Ascending aorta (tissue), 2 donors: ENCODE results near the gene CABP2. TPM values are rescaled to one million over a fixed set of nuclear protein-coding genes. Genes with fewer than 3 reads are reported as not detected.
"Not testable (repeated sequence)": the region's sequence is repeated elsewhere in the genome, so short reads cannot be mapped to it uniquely, and the experiment has no call there.

Experiments
- DNase-seq, 2 donors: peaks; one replicate each; pipeline ENCODE4 v3.0.0-alpha.2; 2019; ENCODE audit warnings: low spot score in 2 of 2
- H3K27ac ChIP-seq, 2 donors: fragments of 200-600 bp; sonication (generic); one replicate each; pipeline ENCODE4 v1.5.1; 2016 to 2017; ENCODE audit warnings: mild to moderate bottlenecking in 1 of 2
- H3K27me3 ChIP-seq: fragments of 200-600 bp; sonication (generic); one replicate; pipeline ENCODE4 v1.5.1; 2017
- H3K36me3 ChIP-seq, 2 donors: fragments of 200-600 bp; sonication (generic); one replicate each; pipeline ENCODE4 v1.5.1; 2016
- H3K4me1 ChIP-seq, 2 donors: fragments of 200-600 bp; sonication (generic); one replicate each; pipeline ENCODE4 v1.5.1; 2016 to 2017; ENCODE audit warnings: mild to moderate bottlenecking in 1 of 2
- H3K4me3 ChIP-seq, 2 donors: fragments of 200-600 bp; sonication (generic); one replicate each; pipeline ENCODE4 v1.5.1; 2016 to 2017; ENCODE audit warnings: mild to moderate bottlenecking in 1 of 2
- H3K9me3 ChIP-seq, 2 donors: fragments of 200-600 bp; sonication (generic); one replicate each; pipeline ENCODE4 v1.5.1; 2016
- CTCF ChIP-seq, 3 experiments: fragments of 200-600 bp in 2 of 3; fragments of 450-650 bp in 1 of 3; sonication (generic) in 2 of 3; IDR thresholded peaks; one replicate each; pipeline ENCODE4 v1.5.1; 2016 to 2019; ENCODE audit warnings: antibody characterized with exemption in 3 of 3, mild to moderate bottlenecking in 1 of 3, moderate library complexity in 1 of 3
- intact Hi-C: fragments of 100-400 bp; cut with DNase I; formaldehyde crosslinking; loops from one replicate; pipeline ENCODE4 v1.15.1; 2023
- total RNA-seq: library from RNA; depleted of rRNA; stranded (reverse); fragments of >200 nt; gene quantifications from one replicate; pipeline ENCODE4 v1.1.0, GENCODE V29; 2016

Gene CABP2
- total RNA-seq, 1 donor from 2014 or later = not detected

- Histone ChIP-seq H3K4me1 (no peaks in the 10 kb centered on the region), H3K36me3 (peaks cover 70 to 77% of the 10 kb centered on the region in 2 donors), H3K4me3 (no peak overlapping the region), H3K27ac (no peak overlapping the region), H3K27me3 (no peaks in the 10 kb centered on the region), H3K9me3 (no peaks in the 10 kb centered on the region)
- no peak for DNase-seq
- intact Hi-C loops = no loop called here
- TF ChIP-seq CTCF (IDR thresholded peaks at IDR 0.05) = no peak
These were observed 33.1 kb downstream of the CABP2 start for GRCh38 chr11:67489885-67490726.

GRCh38 chr11:67489203-67489884 lies 33.9 kb downstream of the CABP2 start:
- DNase-seq = no peak
- intact Hi-C loops = no loop called here
- H3K27me3 ChIP-seq = no peaks in the 10 kb centered on the region
- no peak overlapping the region for H3K27ac ChIP-seq
- peaks cover 0 to 2% of the 10 kb centered on the region in 2 donors for H3K4me1 ChIP-seq
- peaks cover 66 to 72% of the 10 kb centered on the region in 2 donors for H3K36me3 ChIP-seq
- TF ChIP-seq CTCF (IDR thresholded peaks at IDR 0.05) = no peak
- H3K4me3 ChIP-seq = no peak overlapping the region
- no peaks in the 10 kb centered on the region for H3K9me3 ChIP-seq

- no peak for DNase-seq
- TF ChIP-seq CTCF (IDR thresholded peaks at IDR 0.05) = no peak
- no peaks in the 10 kb centered on the region for H3K27me3 ChIP-seq
- intact Hi-C loops = no loop called here
- no peak overlapping the region for H3K4me3 ChIP-seq
- peaks cover 42 to 45% of the 10 kb centered on the region in 2 donors for H3K36me3 ChIP-seq
- peaks cover 7 to 15% of the 10 kb centered on the region in 2 donors for H3K4me1 ChIP-seq
- H3K27ac ChIP-seq = no peak overlapping the region
- no peaks in the 10 kb centered on the region for H3K9me3 ChIP-seq
These were observed 36.6 kb downstream of the CABP2 start for GRCh38 chr11:67486481-67487195.

- Histone ChIP-seq H3K36me3 (peaks cover 35 to 38% of the 10 kb centered on the region in 2 donors), H3K4me1 (peaks cover 7 to 15% of the 10 kb centered on the region in 2 donors)
- H3K9me3 ChIP-seq, intact Hi-C loops, DNase-seq, H3K27me3 ChIP-seq, H3K4me3 ChIP-seq, H3K27ac ChIP-seq: not testable (repeated sequence)
These were observed 37.3 kb downstream of the CABP2 start for GRCh38 chr11:67485873-67486361.

GRCh38 chr11:67484847-67485311 lies 38.4 kb downstream of the CABP2 start:
- Histone ChIP-seq H3K4me1 (peaks cover 7 to 15% of the 10 kb centered on the region in 2 donors), H3K36me3 (peaks cover 25 to 28% of the 10 kb centered on the region in 2 donors), H3K4me3 (peak overlapping the region in 1 of 2 donors; percentile 15), H3K27me3 (no peaks in the 10 kb centered on the region), H3K9me3 (no peaks in the 10 kb centered on the region), H3K27ac (no peak overlapping the region)
- TF ChIP-seq CTCF (IDR thresholded peaks at IDR 0.05) = no peak
- DNase-seq = no peak
- intact Hi-C loops = loop anchor here (5.0 kb wide), 1 partner anchor 83 kb away; the partner anchor contains the start of genes PPP1CA and TBC1D10C
